Endothelial cell (in vitro differentiated cells): ENCODE data around the gene PIGT. TPM values are rescaled to one million over a fixed set of nuclear protein-coding genes. Genes with fewer than 3 reads are reported as not detected.

Source experiments
- DNase-seq: peaks from one replicate; pipeline ENCODE4 v3.0.0; 2021; ENCODE audit warnings: low spot score
- H3K27ac Mint-ChIP-seq: one replicate; pipeline ENCODE4 v1.8.0; 2021; ENCODE audit warnings: mixed read lengths, inconsistent platforms; ENCODE audit not compliant: unreplicated experiment
- H3K27me3 Mint-ChIP-seq: one replicate; pipeline ENCODE4 v1.8.0; 2021; ENCODE audit warnings: mild to moderate bottlenecking, moderate library complexity, mixed read lengths, inconsistent platforms; ENCODE audit not compliant: unreplicated experiment
- H3K36me3 Mint-ChIP-seq: one replicate; pipeline ENCODE4 v1.8.0; 2021; ENCODE audit warnings: mild to moderate bottlenecking, low read depth, mixed read lengths, inconsistent platforms; ENCODE audit not compliant: unreplicated experiment
- H3K4me1 Mint-ChIP-seq: one replicate; pipeline ENCODE4 v1.8.0; 2021; ENCODE audit warnings: mild to moderate bottlenecking, mixed read lengths, inconsistent platforms; ENCODE audit not compliant: unreplicated experiment
- H3K4me3 Mint-ChIP-seq: one replicate; pipeline ENCODE4 v1.8.0; 2021; ENCODE audit warnings: mild to moderate bottlenecking, mixed read lengths, inconsistent platforms; ENCODE audit not compliant: unreplicated experiment
- H3K9me3 Mint-ChIP-seq: one replicate; pipeline ENCODE4 v1.8.0; 2021; ENCODE audit warnings: mixed read lengths, inconsistent platforms; ENCODE audit not compliant: unreplicated experiment
- CTCF ChIP-seq: fragments of 200-600 bp; sonication (generic); IDR thresholded peaks from one replicate; pipeline ENCODE4 v1.5.0; 2021; ENCODE audit warnings: antibody characterized with exemption; ENCODE audit not compliant: unreplicated experiment
- total RNA-seq: library from RNA; stranded (reverse); fragmentation: NEBNext Ultra II Directional; extraction: Animal tissue kit (Norgen Biotek cat#: 25700); gene quantifications from one replicate; pipeline ENCODE4 v1.2.1, GENCODE V29; 2021; ENCODE audit not compliant: unreplicated experiment

Gene PIGT
- total RNA-seq, 1 donor from 2014 or later: 68.6 TPM

- Mint-ChIP-seq H3K36me3 (peaks cover 3% of the 10 kb centered on the region), H3K27ac (no peak overlapping the region), H3K4me3 (no peak overlapping the region), H3K27me3 (no peaks in the 10 kb centered on the region), H3K4me1 (no peaks in the 10 kb centered on the region), H3K9me3 (no peaks in the 10 kb centered on the region)
- no peak for DNase-seq
- no peak for TF ChIP-seq CTCF
Measured at GRCh38 chr20:45452238-45452637, 36.3 kb downstream of the PIGT start.

- Mint-ChIP-seq H3K4me3 (no peak overlapping the region), H3K9me3 (no peaks in the 10 kb centered on the region), H3K36me3 (peaks cover 3% of the 10 kb centered on the region), H3K27me3 (no peaks in the 10 kb centered on the region), H3K4me1 (no peaks in the 10 kb centered on the region), H3K27ac (no peak overlapping the region)
- no peak for TF ChIP-seq CTCF
- DNase-seq: no peak
Measured at GRCh38 chr20:45452772-45453691, 37.1 kb downstream of the PIGT start.

GRCh38 chr20:45456632-45457031 is 40.7 kb downstream of the PIGT start:
- DNase-seq: peak; percentile 60
- H3K27ac Mint-ChIP-seq: no peak overlapping the region
- no peaks in the 10 kb centered on the region for H3K4me1 Mint-ChIP-seq
- H3K36me3 Mint-ChIP-seq: no peaks in the 10 kb centered on the region
- H3K4me3 Mint-ChIP-seq: no peak overlapping the region
- no peaks in the 10 kb centered on the region for H3K27me3 Mint-ChIP-seq
- peak; percentile 23 for TF ChIP-seq CTCF
- no peaks in the 10 kb centered on the region for H3K9me3 Mint-ChIP-seq

GRCh38 chr20:45459606-45460005 is 43.7 kb downstream of the PIGT start:
- no peak for TF ChIP-seq CTCF
- no peak overlapping the region for H3K4me3 Mint-ChIP-seq
- H3K9me3 Mint-ChIP-seq: no peaks in the 10 kb centered on the region
- no peaks in the 10 kb centered on the region for H3K36me3 Mint-ChIP-seq
- H3K27ac Mint-ChIP-seq: no peak overlapping the region
- H3K27me3 Mint-ChIP-seq: no peaks in the 10 kb centered on the region
- no peaks in the 10 kb centered on the region for H3K4me1 Mint-ChIP-seq
- no peak for DNase-seq

GRCh38 chr20:45461225-45461624 is 45.3 kb downstream of the PIGT start:
- no peak overlapping the region for H3K27ac Mint-ChIP-seq
- H3K9me3 Mint-ChIP-seq: no peaks in the 10 kb centered on the region
- H3K4me3 Mint-ChIP-seq: no peak overlapping the region
- DNase-seq: no peak
- H3K36me3 Mint-ChIP-seq: no peaks in the 10 kb centered on the region
- H3K4me1 Mint-ChIP-seq: no peaks in the 10 kb centered on the region
- no peak for TF ChIP-seq CTCF
- H3K27me3 Mint-ChIP-seq: no peaks in the 10 kb centered on the region
